K562 (cell line): Measurements from ENCODE around the gene SKOR1. TPM values are rescaled to one million over a fixed set of nuclear protein-coding genes. Genes with fewer than 3 reads are reported as not detected.
A peak's percentile ranks its signal among the peaks of the same experiment; 100 is the strongest.

Source experiments
- ATAC-seq: fragments of 200-7000 bp; cut with Tn5 transposase; 3 replicates; pipeline ENCODE4 v1.9.1; 2020; ENCODE audit warnings: moderate library complexity
- BruUV-seq: library from RNA; stranded (reverse); fragments of 400-500 nt; replicated peaks from 2 replicates; lab custom pipeline; 2021; lab: Mats Ljungman, UMichigan
- CTCF ChIA-PET: fragments of 300-600 bp; formaldehyde crosslinking; extraction: SDS; loops from one replicate; lab custom pipeline; 2021; ENCODE audit warnings: low intra/inter-chr PET ratio; lab: Yijun Ruan, JAX
- POLR2A ChIA-PET: fragments of 300-600, 350-650 bp; sonication (Branson Sonifier 250); formaldehyde crosslinking; extraction: SDS; loops from one replicate; lab custom pipeline; 2021; ENCODE audit warnings: antibody characterized with exemption, inconsistent platforms; lab: Yijun Ruan, JAX
- DNase-seq, 4 experiments: peaks; one replicate each; pipeline versions ENCODE4 v3.0.0 to v3.0.0-alpha.2; 2011 to 2018; ENCODE audit warnings: low spot score in 3 of 4, mixed read lengths in 3 of 4; ENCODE audit errors: extremely low read depth in 1 of 4
- FAIRE-seq: peaks from 2 replicates; lab custom pipeline; 2011; peaks lifted over from hg19 to GRCh38; lab: Jason Lieb, UNC
- H2AFZ ChIP-seq: 2 replicates; pipeline ENCODE4 v1.6.0; 2011; ENCODE audit warnings: low read depth, low read length, control low read depth, inconsistent platforms
- H3K27ac ChIP-seq: fragments of 200-600 bp; 3 replicates; pipeline ENCODE4 v1.8.0; 2011; ENCODE audit warnings: low read depth, mild to moderate bottlenecking, control low read depth, inconsistent platforms, low read length, moderate library complexity, mixed read lengths; ENCODE audit errors: extremely low read depth
- H3K27me3 ChIP-seq, 2 experiments: fragments of 300-600 bp in 1 of 2; 2 replicates in 1 of 2; 3 replicates in 1 of 2; pipeline versions ENCODE4 v1.6.0 to v1.8.0; 2011; ENCODE audit warnings: inconsistent platforms in 2 of 2, low read length in 2 of 2, mild to moderate bottlenecking in 1 of 2, mixed read lengths in 1 of 2, moderate library complexity in 1 of 2; ENCODE audit not compliant: control insufficient read depth in 2 of 2, insufficient read depth in 2 of 2
- H3K36me3 ChIP-seq: fragments of 300-600 bp; 3 replicates; pipeline ENCODE4 v1.8.0; 2011; ENCODE audit warnings: mild to moderate bottlenecking, low read length, inconsistent platforms; ENCODE audit not compliant: control insufficient read depth, insufficient read depth
- H3K4me1 ChIP-seq, 2 experiments: fragments of 200-600 bp in 1 of 2; replicated peaks in 1 of 2; 2 replicates in 1 of 2; 3 replicates in 1 of 2; pipeline versions ENCODE4 v1.5.1 to v1.8.0; 2011; ENCODE audit warnings: inconsistent platforms in 2 of 2, low read length in 2 of 2, mild to moderate bottlenecking in 1 of 2, mixed read lengths in 1 of 2, moderate library complexity in 1 of 2; ENCODE audit not compliant: control insufficient read depth in 2 of 2, insufficient read depth in 2 of 2
- H3K4me2 ChIP-seq: 2 replicates; pipeline ENCODE4 v1.6.1; 2011; ENCODE audit warnings: low read length, control low read depth, inconsistent platforms, mixed read lengths; ENCODE audit not compliant: insufficient read depth
- H3K4me3 ChIP-seq: fragments of 200-600 bp; sonication (generic), shearing (Covaris generic); 2 replicates; pipeline ENCODE4 v1.5.1; 2016; ENCODE audit warnings: control low read depth, inconsistent platforms
- H3K79me2 ChIP-seq: fragments of 200-600 bp; 3 replicates; pipeline ENCODE4 v1.8.0; 2011; ENCODE audit warnings: low read length, inconsistent platforms; ENCODE audit not compliant: control insufficient read depth, insufficient read depth
- H3K9ac ChIP-seq, 2 experiments: 2 replicates each; pipeline versions ENCODE4 v1.6.0 to v1.6.1; 2011; ENCODE audit warnings: low read depth in 2 of 2, low read length in 2 of 2, control low read depth in 1 of 2, inconsistent platforms in 1 of 2, mild to moderate bottlenecking in 1 of 2, mixed read lengths in 1 of 2; ENCODE audit not compliant: insufficient read depth in 1 of 2
- H3K9me1 ChIP-seq: one replicate; pipeline ENCODE4 v1.6.0; 2011; ENCODE audit warnings: inconsistent platforms, mild to moderate bottlenecking, low read length, moderate library complexity; ENCODE audit not compliant: control insufficient read depth, insufficient read depth
- H3K9me3 ChIP-seq: replicated peaks from 2 replicates; pipeline ENCODE4 v1.5.1; 2011; ENCODE audit warnings: low read depth, low read length, inconsistent platforms; ENCODE audit not compliant: control insufficient read depth, insufficient read depth
- H4K20me1 ChIP-seq: replicated peaks from 2 replicates; pipeline ENCODE4 v1.6.1; 2011; ENCODE audit warnings: low read length, inconsistent platforms, mixed read lengths; ENCODE audit not compliant: control insufficient read depth, insufficient read depth
- FOXA3 ChIP-seq, 2 experiments: fragments of 450-650 bp in 1 of 2; sonication (generic) in 1 of 2; formaldehyde crosslinking; IDR thresholded peaks in 1 of 2; conservative IDR thresholded peaks in 1 of 2; 2 replicates each; pipeline versions ENCODE4 v1.4.0 to v1.8.0; 2020 to 2022; ENCODE audit warnings: mild to moderate bottlenecking in 2 of 2, missing genetic modification reagents in 1 of 2
- FOXK2 ChIP-seq, 2 experiments: fragments of 450-650 bp; IDR thresholded peaks in 1 of 2; conservative IDR thresholded peaks in 1 of 2; 2 replicates each; pipeline ENCODE4 v1.6.1; 2016; ENCODE audit warnings: low read depth in 2 of 2, mild to moderate bottlenecking in 1 of 2
- HNRNPL ChIP-seq: fragments of 200-400 bp; formaldehyde crosslinking; IDR thresholded peaks from 2 replicates; pipeline ENCODE4 v1.6.1; 2017; ENCODE audit warnings: low read depth, mild to moderate bottlenecking, low read length
- KAT7 ChIP-seq: sonication (generic); formaldehyde crosslinking; IDR thresholded peaks from 2 replicates; pipeline ENCODE4 v1.8.0; 2022; ENCODE audit warnings: missing genetic modification reagents, mild to moderate bottlenecking, borderline replicate concordance
- KLF1 ChIP-seq: fragments of 450-650 bp; IDR thresholded peaks from 2 replicates; pipeline ENCODE4 v1.6.1; 2016; ENCODE audit warnings: missing genetic modification characterization, missing compliant biosample characterization
- MYC ChIP-seq, 2 experiments: fragments of 250-450 bp in 1 of 2; sonication (Bioruptor Pico) in 1 of 2; IDR thresholded peaks; 2 replicates each; pipeline versions ENCODE4 v1.5.1 to v1.6.1; 2012 to 2021; ENCODE audit warnings: low read depth in 2 of 2, borderline replicate concordance in 1 of 2, improper control_type of control experiment in 1 of 2, low read length in 1 of 2, mild to moderate bottlenecking in 1 of 2, moderate library complexity in 1 of 2
- PHB2 ChIP-seq: fragments of 450-650 bp; IDR thresholded peaks from 2 replicates; pipeline ENCODE4 v1.6.1; 2017; ENCODE audit warnings: low read depth
- TEAD1 ChIP-seq, 2 experiments: fragments of 450-650 bp in 1 of 2; sonication (generic) in 1 of 2; formaldehyde crosslinking; IDR thresholded peaks; 2 replicates each; pipeline versions ENCODE4 v1.4.0 to v1.8.0; 2020 to 2022; ENCODE audit warnings: mild to moderate bottlenecking in 2 of 2, missing genetic modification reagents in 1 of 2
- ZBTB33 ChIP-seq: sonication (generic); formaldehyde crosslinking; IDR thresholded peaks from 2 replicates; pipeline ENCODE4 v1.8.1; 2023; ENCODE audit warnings: mild to moderate bottlenecking, missing genetic modification reagents
- ZBTB7A ChIP-seq: IDR thresholded peaks from 2 replicates; pipeline ENCODE4 v1.6.1; 2011; ENCODE audit warnings: low read depth, mild to moderate bottlenecking, low read length, moderate library complexity, borderline replicate concordance; ENCODE audit not compliant: control insufficient read depth
- WGBS: fragments of 100-300 bp; shearing (Covaris generic); methylation state at CpG from one replicate; pipeline ENCODE4 v1.1.6; 2016; ENCODE audit warnings: low coverage, mixed read lengths; ENCODE audit not compliant: insufficient coverage; ENCODE audit errors: missing lambda C conversion rate; 5-methylcytosine and 5-hydroxymethylcytosine counted together
- in situ Hi-C: fragments of 300-500 bp; cut with MboI; formaldehyde crosslinking; loops from 4 replicates; pipeline ENCODE4 v1.15.0; 2018; ENCODE audit warnings: inconsistent platforms, mixed read lengths
- intact Hi-C: fragments of 100-400 bp; cut with micrococcal nuclease; formaldehyde crosslinking; loops from 2 replicates; pipeline ENCODE4 v1.14.2; 2022
- polyA plus RNA-seq, 8 experiments: library from polyadenylated mRNA; depleted of rRNA in 4 of 8; stranded (reverse) in 5 of 8; unstranded in 3 of 8; fragments of >200 nt; fragmentation: Nextera tagmentation in 2 of 8; fragmentation: Illumina TruSeq in 1 of 8; extraction: Ambion mirVana in 2 of 8; extraction: Trizol in 1 of 8; gene quantifications; 2 replicates each; pipeline versions ENCODE4 v1.2.1 to v1.2.3, GENCODE V29; 2011 to 2014; ENCODE audit warnings: inconsistent platforms in 1 of 8, missing spikeins in 1 of 8
- total RNA-seq, 7 experiments: library from RNA; depleted of rRNA in 6 of 7; stranded (reverse); fragments of >200 nt in 6 of 7; fragmentation: Illumina TruSeq in 2 of 7; extraction: Trizol in 2 of 7; gene quantifications; 2 replicates each; pipeline versions ENCODE4 v1.2.1 to v1.2.3, GENCODE V29; 2011 to 2021; ENCODE audit warnings: low replicate concordance in 1 of 7
- TF ChIP-seq, protein P1 (sequence below), 2 experiments: IDR thresholded peaks in 1 of 2; conservative IDR thresholded peaks in 1 of 2; 2 replicates each; pipeline ENCODE4 v1.6.1; 2016; ENCODE audit warnings: low read depth in 2 of 2, mild to moderate bottlenecking in 1 of 2, missing compliant biosample characterization in 1 of 2, missing genetic modification characterization in 1 of 2, moderate library complexity in 1 of 2
- TF ChIP-seq, protein P2 (sequence below): fragments of 250-450 bp; sonication (Bioruptor Pico); IDR thresholded peaks from 2 replicates; pipeline ENCODE4 v1.8.0; 2021; ENCODE audit warnings: borderline replicate concordance, mild to moderate bottlenecking, moderate library complexity; ENCODE audit not compliant: poor library complexity, severe bottlenecking

The SKOR1 gene
- total and polyA plus RNA-seq, 9 of the 15 experiments (the other 6 are each of a cell fraction or from before 2014, with no cell fraction given): 0.04 to 0.41 (median 0.09) TPM; not detected in 3

GRCh38 chr15:67833710-67834511, 8.6 kb downstream of the SKOR1 start:
- in situ Hi-C loops (loop anchor here (10.0 kb wide), 1 partner anchor 899 kb away; no protein-coding TSS in a partner anchor), intact Hi-C loops (loop anchor here (1.0 to 10.0 kb wide), 4 partner anchors 333 to 887 kb away; no protein-coding TSS in a partner anchor)
- 6% methylated on average over 38 of the region's 44 CpGs for whole genome bisulfite sequencing
- Histone ChIP-seq H4K20me1 (no peaks in the 10 kb centered on the region; the same call in 1 of the 2 replicates), H3K4me1 (peaks cover 3 to 35% of the 10 kb centered on the region in 2 experiments), H3K79me2 (no peaks in the 10 kb centered on the region), H3K36me3 (no peaks in the 10 kb centered on the region), H3K4me3 (peak overlapping the region; percentile 36), H3K9me3 (no peaks in the 10 kb centered on the region), H3K27me3 (peaks cover 2 to 29% of the 10 kb centered on the region in 2 experiments; a peak in 4 of 5 replicates), H3K9me1 (no peaks in the 10 kb centered on the region), H2AFZ (peak overlapping the region; percentile 79), H3K9ac (peak overlapping the region; percentile 26 to 88; a peak in 3 of 4 replicates), H3K27ac (no peak overlapping the region), H3K4me2 (peak overlapping the region; percentile 77)
- ChIA-PET CTCF (interaction anchor here (0.5 to 5.5 kb wide), 3 partner anchors 333 to 474 kb away, joined by 3 to 39 read pairs (median 6); no protein-coding TSS in a partner anchor), POLR2A (interaction anchor here (0.7 kb wide), 2 partner anchors 361 to 396 kb away, joined by 3 read pairs; partner anchors contain the start of gene CLN6)
- no peak for FAIRE-seq
- ATAC-seq: peak; percentile 95
- DNase-seq: peak; percentile 74 to 84 (median 76)
- BruUV-seq: no TSS peak
- TF ChIP-seq ZBTB7A (peak; percentile 74), HNRNPL (no peak), FOXA3 (CRISPR knock-in tag; conservative IDR thresholded peaks at IDR 0.05 in 1 of 2, IDR thresholded peaks at IDR 0.05 in 1 of 2) (peak in 1 of 2 experiments; percentile 51; a peak in 1 of 4 replicates), PHB2 (no peak), ZBTB33 (CRISPR knock-in tag) (peak; percentile 37; the same call in 1 of the 2 replicates), TEAD1 (CRISPR knock-in tag; IDR thresholded peaks at IDR 0.05) (0 out of 4 replicates have a peak, but pooled peaks of 1 of the 2 experiments have one; percentile 54), FOXK2 (conservative IDR thresholded peaks at IDR 0.05 in 1 of 2, IDR thresholded peaks at IDR 0.05 in 1 of 2; ENCODE audit: low read depth in 2 of 2) (peak; percentile 86 to 90), KLF1 (tag) (no peak), KAT7 (CRISPR knock-in tag) (no peak), MYC (IDR thresholded peaks at IDR 0.05; ENCODE audit: low read depth, low read length) (0 out of 2 replicates have a peak, but pooled peaks have one; percentile 29), MYC (CRISPR knock-in tag; IDR thresholded peaks at IDR 0.05; ENCODE audit: borderline replicate concordance, low read depth) (no peak)
- TF ChIP-seq, protein P1, sequence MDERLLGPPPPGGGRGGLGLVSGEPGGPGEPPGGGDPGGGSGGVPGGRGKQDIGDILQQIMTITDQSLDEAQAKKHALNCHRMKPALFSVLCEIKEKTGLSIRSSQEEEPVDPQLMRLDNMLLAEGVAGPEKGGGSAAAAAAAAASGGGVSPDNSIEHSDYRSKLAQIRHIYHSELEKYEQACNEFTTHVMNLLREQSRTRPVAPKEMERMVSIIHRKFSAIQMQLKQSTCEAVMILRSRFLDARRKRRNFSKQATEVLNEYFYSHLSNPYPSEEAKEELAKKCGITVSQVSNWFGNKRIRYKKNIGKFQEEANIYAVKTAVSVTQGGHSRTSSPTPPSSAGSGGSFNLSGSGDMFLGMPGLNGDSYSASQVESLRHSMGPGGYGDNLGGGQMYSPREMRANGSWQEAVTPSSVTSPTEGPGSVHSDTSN (CRISPR knock-in tag; IDR thresholded peaks at IDR 0.05; ENCODE audit: low read depth): no peak
- TF ChIP-seq, protein P1 (tag; conservative IDR thresholded peaks at IDR 0.05; ENCODE audit: low read depth): no peak
- TF ChIP-seq, protein P2, sequence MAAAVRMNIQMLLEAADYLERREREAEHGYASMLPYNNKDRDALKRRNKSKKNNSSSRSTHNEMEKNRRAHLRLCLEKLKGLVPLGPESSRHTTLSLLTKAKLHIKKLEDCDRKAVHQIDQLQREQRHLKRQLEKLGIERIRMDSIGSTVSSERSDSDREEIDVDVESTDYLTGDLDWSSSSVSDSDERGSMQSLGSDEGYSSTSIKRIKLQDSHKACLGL (CRISPR knock-in tag): no peak
